ENCODE results near the gene DMBT1. TPM values are rescaled to one million over a fixed set of nuclear protein-coding genes. Genes with fewer than 3 reads are reported as not detected.

DMBT1 gene
- total and polyA plus RNA-seq, 2 of the 4 experiments (the other 2 are of a cell fraction), result under 0.01 TPM; not detected in 1

GRCh38 chr10:122648599-122649428 is 88.3 kb downstream of the DMBT1 start:
- H4K20me1 ChIP-seq (ENCODE audit: insufficient read depth, low read length), result no peaks in the 10 kb centered on the region
- no peak overlapping the region for H4K91ac ChIP-seq (ENCODE audit: insufficient read depth, low read depth, low read length)
- no peaks in the 10 kb centered on the region for H3K36me3 ChIP-seq (ENCODE audit: control insufficient read depth, insufficient read depth, low read length)
- H3K14ac ChIP-seq (replicated peaks; ENCODE audit: low read depth, low read length), result no peak overlapping the region
- POLR2A ChIA-PET (ENCODE audit: unreplicated experiment), result no interaction called here
- H2AFZ ChIP-seq (replicated peaks; ENCODE audit: low read length, poor library complexity), result no peak overlapping the region
- no peak overlapping the region for H4K8ac ChIP-seq (ENCODE audit: low read depth in 2 of 2, low read length in 2 of 2)
- H2BK20ac ChIP-seq (ENCODE audit: low read depth, low read length), result no peak overlapping the region
- H3K27me3 ChIP-seq (ENCODE audit: control insufficient read depth, insufficient read depth, low read length), result no peaks in the 10 kb centered on the region
- no peak overlapping the region for H2AK9ac ChIP-seq (replicated peaks; ENCODE audit: low read depth, low read length, poor library complexity)
- no peak overlapping the region for H3K23ac ChIP-seq (ENCODE audit: low read depth, low read length)
- H3K4ac ChIP-seq (ENCODE audit: low read depth, low read length), result no peak overlapping the region
- H3K79me1 ChIP-seq (ENCODE audit: low read depth in 1 of 2, low read length in 2 of 2), result no peaks in the 10 kb centered on the region
- intact Hi-C loops (cut with micrococcal nuclease), result loop anchor here (2.0 to 10.0 kb wide), 2 partner anchors 54 to 336 kb away; partner anchors contain the start of gene PSTK
- H3K18ac ChIP-seq (ENCODE audit: low read depth, low read length), result no peak overlapping the region
- BruUV-seq (replicated peaks), result no TSS peak
- H3K9me3 ChIP-seq (ENCODE audit: control insufficient read depth, insufficient read depth, low read length), result no peaks in the 10 kb centered on the region
- H3K4me3 ChIP-seq (ENCODE audit: insufficient read depth, low read depth, low read length), result no peak overlapping the region
- no peak overlapping the region for H2BK120ac ChIP-seq (ENCODE audit: low read depth, low read length)
- H2BK5ac ChIP-seq (ENCODE audit: low read depth, low read length, poor library complexity, severe bottlenecking), result no peak overlapping the region
- no peak overlapping the region for H3K9ac ChIP-seq (ENCODE audit: low read depth, low read length)
- no peaks in the 10 kb centered on the region for H3K4me1 ChIP-seq (ENCODE audit: control insufficient read depth, insufficient read depth, low read length)
- dilution Hi-C loops (cut with HindIII; ENCODE audit: low sequenced_read_pairs, unreplicated experiment), result no loop called here
- H4K5ac ChIP-seq (ENCODE audit: low read depth, low read length), result no peak overlapping the region
- no peaks in the 10 kb centered on the region for H3K9me1 ChIP-seq (ENCODE audit: insufficient read depth, low read length)
- no peak overlapping the region for H3K27ac ChIP-seq (ENCODE audit: insufficient read depth, low read length)
- in situ Hi-C loops (cut with MboI; ENCODE audit: low sequenced_read_pairs), result no loop called here
- H3K56ac ChIP-seq (ENCODE audit: extremely low read depth, insufficient read depth, low read length), result no peak overlapping the region
- ATAC-seq (ENCODE audit: low read depth) (peak; percentile 86), DNase-seq (peak; percentile 31)
- H3K4me2 ChIP-seq (ENCODE audit: low read depth, low read length), result no peak overlapping the region
- 0% methylated on average over 1 of the region's 10 CpGs; no CpG with 5 or more reads in 1 of the 2 experiments for WGBS, 2 experiments (ENCODE audit: extremely low coverage in 2 of 2, insufficient read length in 1 of 2)
- TF ChIP-seq, protein P1, sequence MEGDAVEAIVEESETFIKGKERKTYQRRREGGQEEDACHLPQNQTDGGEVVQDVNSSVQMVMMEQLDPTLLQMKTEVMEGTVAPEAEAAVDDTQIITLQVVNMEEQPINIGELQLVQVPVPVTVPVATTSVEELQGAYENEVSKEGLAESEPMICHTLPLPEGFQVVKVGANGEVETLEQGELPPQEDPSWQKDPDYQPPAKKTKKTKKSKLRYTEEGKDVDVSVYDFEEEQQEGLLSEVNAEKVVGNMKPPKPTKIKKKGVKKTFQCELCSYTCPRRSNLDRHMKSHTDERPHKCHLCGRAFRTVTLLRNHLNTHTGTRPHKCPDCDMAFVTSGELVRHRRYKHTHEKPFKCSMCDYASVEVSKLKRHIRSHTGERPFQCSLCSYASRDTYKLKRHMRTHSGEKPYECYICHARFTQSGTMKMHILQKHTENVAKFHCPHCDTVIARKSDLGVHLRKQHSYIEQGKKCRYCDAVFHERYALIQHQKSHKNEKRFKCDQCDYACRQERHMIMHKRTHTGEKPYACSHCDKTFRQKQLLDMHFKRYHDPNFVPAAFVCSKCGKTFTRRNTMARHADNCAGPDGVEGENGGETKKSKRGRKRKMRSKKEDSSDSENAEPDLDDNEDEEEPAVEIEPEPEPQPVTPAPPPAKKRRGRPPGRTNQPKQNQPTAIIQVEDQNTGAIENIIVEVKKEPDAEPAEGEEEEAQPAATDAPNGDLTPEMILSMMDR (conservative IDR thresholded peaks at IDR 0.05; ENCODE audit: low read depth, low read length), result peak; percentile 69
- TF ChIP-seq FOS (IDR thresholded peaks at IDR 0.05; ENCODE audit: low read depth, low read length) (no peak), MAZ (IDR thresholded peaks at IDR 0.05; ENCODE audit: borderline replicate concordance, low read depth, low read length) (no peak), RAD21 (IDR thresholded peaks at IDR 0.05; ENCODE audit: low read length) (peak; percentile 68), SMC3 (IDR thresholded peaks at IDR 0.05; ENCODE audit: low read depth, low read length) (peak; percentile 67)
- no peak overlapping the region for H2AK5ac ChIP-seq (ENCODE audit: low read depth, low read length)
- CTCF ChIA-PET, result interaction anchor here (1.1 kb wide), 1 partner anchor 26 kb away, joined by 3 read pairs; no protein-coding TSS in a partner anchor
- no peak overlapping the region for H2BK15ac ChIP-seq (ENCODE audit: low read depth, low read length)

Measured in IMR-90 (cell line).